DOHH2 (cell line): ENCODE measurements around the gene HS2ST1.

Experiments
- EZH2phosphoT487 ChIP-seq: fragments of 200-600 bp; sonication (generic); IDR thresholded peaks from 2 replicates; pipeline ENCODE4 v1.6.1; 2017; ENCODE audit warnings: borderline replicate concordance, mild to moderate bottlenecking, antibody characterized with exemption, low read length, moderate library complexity, mixed read lengths
- TF ChIP-seq, protein P1 (sequence below): fragments of 200-600 bp; sonication (generic); IDR thresholded peaks from one replicate; pipeline ENCODE4 v1.5.1; 2014; ENCODE audit warnings: antibody characterized with exemption, mild to moderate bottlenecking, low read depth, low read length; ENCODE audit not compliant: poor library complexity, severe bottlenecking

DNA sequence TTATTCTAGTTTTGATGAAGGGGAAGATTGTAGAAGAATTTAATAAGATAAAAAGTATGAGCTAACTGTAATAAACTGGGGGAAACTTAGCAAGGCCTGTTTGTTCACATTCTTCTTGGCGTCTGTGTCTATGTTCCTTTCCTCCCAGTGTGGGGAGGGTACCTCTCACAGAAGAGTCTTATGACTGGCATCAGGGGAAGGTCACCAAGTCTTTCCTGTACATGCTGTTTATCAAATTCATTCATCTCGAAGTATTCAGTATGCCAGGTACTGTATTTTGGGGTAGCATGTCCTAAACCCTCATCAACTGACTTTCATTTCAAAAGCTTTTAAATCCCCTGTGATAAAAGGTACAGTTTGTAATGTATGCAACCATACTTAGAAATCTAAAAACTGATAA is 78.4 kb downstream of the HS2ST1 start:
- TF ChIP-seq, protein P1, sequence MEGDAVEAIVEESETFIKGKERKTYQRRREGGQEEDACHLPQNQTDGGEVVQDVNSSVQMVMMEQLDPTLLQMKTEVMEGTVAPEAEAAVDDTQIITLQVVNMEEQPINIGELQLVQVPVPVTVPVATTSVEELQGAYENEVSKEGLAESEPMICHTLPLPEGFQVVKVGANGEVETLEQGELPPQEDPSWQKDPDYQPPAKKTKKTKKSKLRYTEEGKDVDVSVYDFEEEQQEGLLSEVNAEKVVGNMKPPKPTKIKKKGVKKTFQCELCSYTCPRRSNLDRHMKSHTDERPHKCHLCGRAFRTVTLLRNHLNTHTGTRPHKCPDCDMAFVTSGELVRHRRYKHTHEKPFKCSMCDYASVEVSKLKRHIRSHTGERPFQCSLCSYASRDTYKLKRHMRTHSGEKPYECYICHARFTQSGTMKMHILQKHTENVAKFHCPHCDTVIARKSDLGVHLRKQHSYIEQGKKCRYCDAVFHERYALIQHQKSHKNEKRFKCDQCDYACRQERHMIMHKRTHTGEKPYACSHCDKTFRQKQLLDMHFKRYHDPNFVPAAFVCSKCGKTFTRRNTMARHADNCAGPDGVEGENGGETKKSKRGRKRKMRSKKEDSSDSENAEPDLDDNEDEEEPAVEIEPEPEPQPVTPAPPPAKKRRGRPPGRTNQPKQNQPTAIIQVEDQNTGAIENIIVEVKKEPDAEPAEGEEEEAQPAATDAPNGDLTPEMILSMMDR = no peak
- no peak for TF ChIP-seq EZH2phosphoT487
